Stimulated activated CD4-positive, alpha-beta T cell treated with anti-CD3 and anti-CD28 coated beads, Interleukin-1b, Interleukin-23, amount 100 ng/mL, for 48 hours (primary cell): ENCODE data around the gene CARS2.
"Not testable (repeated sequence)": the region's sequence is repeated elsewhere in the genome, so short reads cannot be mapped to it uniquely, and the experiment has no call there.

Experiments
- DNase-seq: peaks from one replicate; pipeline ENCODE4 v3.0.0-alpha.2; 2020

CARS2 gene

DNA sequence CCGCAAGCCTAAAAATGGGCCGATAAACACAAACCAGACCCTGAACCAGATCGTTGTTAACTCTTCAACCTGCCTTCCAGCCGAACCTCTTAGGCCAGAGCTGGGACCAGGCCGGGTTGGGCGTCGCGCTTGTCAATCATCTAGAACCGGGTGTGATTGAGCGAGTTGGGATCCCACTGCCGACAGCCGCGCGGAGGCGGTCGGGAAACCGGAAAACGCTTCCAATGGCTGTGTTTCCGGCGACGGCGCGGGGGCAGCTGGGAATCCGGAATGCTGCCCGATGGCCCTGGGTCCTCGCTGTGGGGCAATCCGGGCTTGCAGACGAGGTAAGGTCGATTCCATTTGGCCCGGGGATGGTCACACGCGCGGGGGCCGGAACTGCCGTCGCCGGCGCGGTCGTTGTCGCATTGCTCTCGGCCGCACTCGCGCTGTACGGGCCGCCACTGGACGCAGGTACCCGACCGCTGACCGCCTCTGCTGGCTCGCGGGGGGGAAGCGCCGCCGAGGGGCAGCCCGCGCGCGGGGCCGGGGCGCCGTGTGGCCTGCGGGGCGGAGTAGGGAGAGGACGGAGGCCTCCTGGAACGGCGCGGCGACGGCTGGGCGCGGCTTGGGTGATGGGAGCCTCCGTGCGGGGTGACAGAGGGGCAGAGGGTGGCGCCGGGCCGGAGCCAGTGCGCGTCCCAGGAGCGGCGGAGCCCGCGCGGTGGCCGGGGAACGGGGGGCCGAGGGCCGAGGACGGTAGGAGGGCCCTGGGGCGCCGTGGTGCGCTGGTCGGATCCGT, 90.4 kb downstream of the CARS2 start, which contains the start of gene NAXD:
NAXD (plus strand) TSS at position 224 of the 781 bp plus-strand sequence; CDS start at position 281, 57 bp downstream.
- peak; percentile 88 for DNase-seq

DNA sequence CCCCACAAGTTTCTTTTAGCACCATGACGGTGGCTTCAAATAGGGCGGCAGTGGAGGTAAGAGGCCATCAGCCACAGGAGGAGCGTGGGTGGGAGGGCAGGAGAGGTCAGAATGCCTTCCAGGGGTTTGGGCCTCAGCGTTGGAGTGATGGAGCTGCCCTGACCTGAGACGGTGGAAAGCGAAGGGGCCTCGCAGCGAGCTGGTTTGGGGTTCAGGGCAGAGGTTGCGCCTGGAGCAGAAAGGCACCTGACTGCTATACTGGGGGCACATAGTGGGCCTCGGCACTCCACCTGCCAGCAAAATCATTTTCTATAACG, 91.0 kb downstream of the CARS2 start:
- no peak for DNase-seq

DNA sequence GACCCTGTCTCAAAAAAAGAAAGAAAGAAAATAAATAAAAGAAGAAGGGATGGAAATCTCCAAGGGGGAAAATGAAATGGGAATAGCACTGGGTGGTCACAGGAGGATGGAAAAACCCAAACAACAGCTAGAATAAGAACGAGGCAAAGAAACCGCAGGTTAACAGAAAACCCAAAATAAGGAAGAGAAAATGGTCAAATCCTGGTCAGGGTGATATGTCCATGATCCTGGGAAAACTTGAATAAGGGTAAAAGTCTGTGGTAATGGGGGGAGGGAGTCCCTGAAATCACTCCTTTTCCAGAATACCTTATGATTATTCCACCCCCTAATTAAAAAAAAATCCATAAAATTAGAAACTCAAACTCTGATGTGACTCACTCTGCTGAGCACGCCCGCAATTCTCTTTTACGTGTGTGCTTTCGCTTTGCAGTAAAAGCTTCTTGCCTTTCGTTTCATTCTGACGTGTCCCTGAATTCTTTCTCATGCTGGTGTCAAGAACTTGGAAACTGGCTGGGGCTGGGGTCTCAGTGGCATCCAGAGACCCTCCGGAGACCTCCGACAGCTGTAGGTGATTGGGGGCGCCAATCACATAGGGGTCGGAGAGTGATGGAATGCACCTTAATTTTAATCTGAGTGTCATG, 94.8 kb downstream of the CARS2 start:
- no peak for DNase-seq

DNA sequence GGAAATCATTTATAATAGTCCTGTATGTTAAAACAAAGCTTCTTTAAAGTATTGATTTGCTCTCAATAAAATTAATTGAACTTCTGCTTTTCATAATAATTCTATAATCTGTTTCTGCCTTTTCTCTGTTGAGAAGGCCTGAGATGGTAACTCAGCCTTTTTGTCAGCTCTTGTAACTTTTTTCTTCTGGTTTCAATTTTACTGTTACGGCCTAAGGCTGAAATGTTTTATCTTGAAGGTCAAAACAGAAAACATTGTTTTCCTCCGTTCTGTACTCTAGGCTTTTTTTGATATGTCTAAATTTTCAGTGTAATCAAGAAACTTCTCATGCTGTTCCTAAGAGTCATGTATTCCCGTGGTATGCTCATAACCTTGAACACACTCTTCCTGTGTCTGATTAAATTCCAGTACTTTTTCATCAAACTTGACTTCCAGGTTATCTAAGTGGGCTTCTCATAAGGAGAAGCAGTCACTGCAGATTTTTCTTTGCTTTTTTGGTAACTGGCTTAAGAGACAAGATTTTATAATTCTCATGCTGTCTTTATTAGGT, 98.2 kb downstream of the CARS2 start:
- DNase-seq: no peak

DNA sequence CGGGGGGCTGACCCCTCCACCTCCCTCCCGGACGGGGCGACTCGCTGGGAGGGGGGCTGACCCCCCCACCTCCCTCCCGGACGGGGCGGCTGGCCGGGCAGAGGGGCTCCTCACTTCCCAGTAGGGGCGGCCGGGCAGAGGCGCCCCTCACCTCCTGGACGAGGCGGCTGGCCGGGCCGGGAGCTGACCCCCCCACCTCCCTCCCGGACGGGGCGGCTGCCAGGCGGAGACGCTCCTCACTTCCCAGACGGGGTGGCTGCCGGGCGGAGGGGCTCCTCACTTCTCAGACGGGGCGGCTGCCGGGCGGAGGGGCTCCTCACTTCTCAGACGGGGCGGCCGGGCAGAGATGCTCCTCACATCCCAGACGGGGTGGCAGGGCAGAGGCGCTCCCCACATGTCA, 99.6 kb downstream of the CARS2 start:
- DNase-seq: not testable (repeated sequence)

DNA sequence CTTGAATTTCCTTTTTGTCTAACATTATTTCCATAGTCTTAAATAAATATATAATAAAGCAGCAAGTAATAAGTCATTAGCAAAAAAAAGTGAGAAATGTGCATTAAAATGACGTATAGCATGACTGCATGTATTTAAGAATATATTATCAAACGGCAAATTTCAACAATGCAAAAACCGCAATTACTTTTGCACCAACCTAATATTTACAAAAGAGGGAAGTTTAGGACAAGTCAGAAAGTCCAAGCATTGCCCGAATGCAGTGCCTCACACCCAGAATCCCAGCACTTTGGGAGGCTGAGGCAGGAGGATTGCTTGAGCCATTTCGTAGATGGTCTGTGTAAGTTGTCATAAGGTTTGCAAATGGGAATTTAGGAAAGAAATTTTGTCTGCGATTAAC, 100.8 kb downstream of the CARS2 start:
- DNase-seq: no peak

DNA sequence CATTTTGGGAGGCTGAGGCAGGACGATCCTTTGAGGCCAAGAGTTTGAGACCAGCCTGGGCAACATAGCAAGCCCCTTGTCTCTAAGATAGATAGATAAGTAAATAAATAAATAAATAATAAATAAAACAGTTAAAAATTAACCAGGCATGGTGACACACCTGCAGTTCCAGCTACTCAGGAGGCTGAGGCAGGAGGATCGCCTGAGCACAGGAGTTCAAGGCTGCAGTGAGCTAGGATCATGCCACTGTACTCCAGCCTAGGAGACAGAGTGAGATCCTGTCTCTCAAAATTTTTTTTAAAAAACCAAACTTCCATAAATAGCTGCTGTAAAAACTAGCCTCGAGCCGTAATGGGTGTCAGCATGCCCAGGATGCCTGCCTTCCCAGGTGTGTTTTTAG, 104.9 kb downstream of the CARS2 start:
- DNase-seq: no peak

DNA sequence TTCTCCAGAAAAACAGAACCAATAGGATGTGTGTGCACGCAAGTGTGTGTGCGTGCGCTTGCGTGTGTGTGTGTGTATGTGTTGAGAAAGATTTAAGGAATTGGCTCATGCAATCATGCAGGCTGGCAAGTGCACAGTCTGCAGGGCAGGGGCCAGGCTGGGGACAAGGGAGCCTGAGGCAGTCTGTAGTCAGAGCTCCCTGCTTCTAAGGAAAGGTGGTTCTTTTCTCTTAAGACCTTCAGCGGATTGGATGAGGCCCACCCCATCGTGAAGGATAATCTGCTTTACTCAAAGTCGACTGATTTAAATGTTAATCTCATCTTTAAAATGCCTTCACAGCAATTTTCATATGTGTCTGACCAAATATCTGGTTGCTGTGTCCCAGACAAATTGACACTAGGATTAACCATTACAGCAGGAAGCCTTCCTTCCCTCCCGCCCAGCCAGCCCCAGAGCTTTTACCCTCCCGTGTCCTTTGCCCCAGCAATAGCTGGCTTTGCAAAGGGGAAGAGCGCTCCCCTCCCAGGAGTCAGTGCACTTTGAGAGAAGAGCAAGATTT, 105.6 kb downstream of the CARS2 start:
- DNase-seq: no peak

DNA sequence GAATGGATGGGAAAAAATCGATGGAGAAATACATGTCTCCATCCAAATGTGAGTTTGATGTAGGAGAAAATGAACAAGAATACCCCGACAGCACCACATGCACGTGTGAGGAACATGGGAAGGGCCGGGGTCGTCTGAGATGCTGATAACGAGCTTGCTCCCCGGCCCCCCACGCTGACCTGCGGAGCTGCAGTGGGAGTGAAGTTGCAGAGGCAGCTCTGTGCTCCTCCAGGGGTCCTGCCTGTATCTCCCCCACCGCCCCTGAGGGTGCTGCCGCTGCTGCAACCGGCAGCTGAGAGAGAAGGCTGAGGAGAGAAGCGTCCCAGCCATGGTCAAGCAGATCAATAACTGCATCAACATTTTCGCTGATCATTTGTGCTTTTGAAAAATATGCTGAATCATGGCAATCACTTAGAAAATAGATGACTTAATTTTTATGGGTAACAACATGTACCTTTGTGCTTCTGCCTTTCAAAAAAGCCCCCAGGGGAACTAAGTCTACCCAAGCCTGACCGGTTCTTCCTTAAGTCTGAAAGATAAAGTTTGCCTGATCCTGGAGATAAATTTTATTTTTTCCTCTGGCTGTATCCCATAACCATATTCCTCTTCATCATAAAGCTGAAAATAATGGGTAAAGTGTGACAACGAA, 108.8 kb downstream of the CARS2 start:
- no peak for DNase-seq

DNA sequence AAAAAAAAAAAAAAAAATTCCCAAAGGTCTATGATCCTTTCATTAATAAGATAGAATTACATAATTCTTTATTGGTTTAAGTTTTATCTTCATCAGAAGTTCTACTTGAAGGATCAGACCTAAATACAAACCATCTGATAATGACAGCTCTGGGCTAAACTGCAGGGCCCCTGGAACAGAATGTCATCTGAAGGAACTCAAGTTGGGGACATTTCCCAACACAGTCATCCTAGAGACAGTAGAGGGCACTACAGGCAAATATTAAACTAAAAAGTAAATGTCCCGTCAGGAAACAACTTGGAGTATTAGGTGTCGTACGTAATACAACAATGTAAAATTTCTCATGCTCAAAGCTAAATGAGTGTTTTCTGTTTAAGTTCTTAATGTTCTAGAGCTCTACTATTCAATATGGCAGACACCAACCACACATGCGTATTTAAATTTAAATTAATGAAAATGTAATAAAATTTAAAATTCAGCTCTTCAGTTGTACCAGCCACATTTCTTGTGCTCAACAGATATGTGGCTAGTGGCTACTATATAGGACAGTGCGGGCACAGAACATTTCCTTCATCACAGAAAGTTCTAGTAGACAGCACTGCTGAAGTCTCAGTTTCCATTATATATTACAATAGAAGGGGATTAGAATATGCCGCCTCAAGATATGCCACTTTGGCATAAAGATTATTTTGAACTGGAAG, 112.3 kb downstream of the CARS2 start:
- no peak for DNase-seq

DNA sequence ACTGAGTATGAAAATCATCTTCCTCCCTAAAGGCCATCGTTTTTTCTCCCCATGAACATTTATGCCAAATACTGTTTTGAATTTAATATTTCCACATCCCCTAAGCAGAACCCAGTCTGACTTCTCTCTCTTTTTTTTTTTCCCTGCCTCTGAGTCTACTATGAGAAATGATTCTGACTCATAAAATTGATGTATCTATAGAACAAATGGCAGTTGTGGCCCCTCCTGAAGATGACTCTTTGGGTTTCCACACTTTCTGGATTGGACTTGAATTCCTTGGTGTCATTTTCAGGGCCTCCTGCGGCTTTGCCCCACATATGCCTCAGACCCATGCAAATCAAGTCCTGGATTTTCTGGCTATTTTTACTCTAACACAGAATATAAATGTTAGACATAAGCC, 113.3 kb downstream of the CARS2 start:
- DNase-seq: no peak
